NCI-H345 treated with DMSO at 0.1 percent for 48 hours (cell line): ENCODE measurements around the gene CRYBA4.

Experiments used
- DNase-seq: peaks from one replicate; lab custom pipeline; 2025; ENCODE audit not compliant: unreplicated experiment; lab: John Stamatoyannopoulos, UW

Gene CRYBA4

GRCh38 chr22:26620197-26620596 lies 1.6 kb upstream of the CRYBA4 start:
- DNase-seq, result no peak

DNA sequence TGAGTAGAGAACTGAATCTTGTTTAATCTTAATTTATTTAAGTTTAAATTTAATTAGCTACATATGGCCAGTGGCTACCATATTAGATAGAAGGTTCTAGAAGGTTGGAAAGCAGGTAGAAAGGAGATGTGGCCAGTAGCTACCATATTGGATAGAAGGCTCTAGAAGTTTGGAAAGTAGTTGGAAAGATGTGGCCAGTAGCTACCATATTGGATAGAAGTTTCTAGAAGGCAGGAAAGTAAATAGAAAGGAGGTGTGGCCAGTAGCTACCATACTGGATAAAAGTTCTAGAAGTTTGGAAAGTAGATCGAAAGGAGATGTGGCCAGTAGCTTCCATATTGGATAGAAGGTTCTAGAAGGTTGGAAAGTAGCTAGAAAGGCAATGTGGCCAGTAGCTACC lies 2.2 kb downstream of the CRYBA4 start:
- DNase-seq, result no peak

GRCh38 chr22:26624803-26625202 lies 3.0 kb downstream of the CRYBA4 start:
- no peak for DNase-seq

DNA sequence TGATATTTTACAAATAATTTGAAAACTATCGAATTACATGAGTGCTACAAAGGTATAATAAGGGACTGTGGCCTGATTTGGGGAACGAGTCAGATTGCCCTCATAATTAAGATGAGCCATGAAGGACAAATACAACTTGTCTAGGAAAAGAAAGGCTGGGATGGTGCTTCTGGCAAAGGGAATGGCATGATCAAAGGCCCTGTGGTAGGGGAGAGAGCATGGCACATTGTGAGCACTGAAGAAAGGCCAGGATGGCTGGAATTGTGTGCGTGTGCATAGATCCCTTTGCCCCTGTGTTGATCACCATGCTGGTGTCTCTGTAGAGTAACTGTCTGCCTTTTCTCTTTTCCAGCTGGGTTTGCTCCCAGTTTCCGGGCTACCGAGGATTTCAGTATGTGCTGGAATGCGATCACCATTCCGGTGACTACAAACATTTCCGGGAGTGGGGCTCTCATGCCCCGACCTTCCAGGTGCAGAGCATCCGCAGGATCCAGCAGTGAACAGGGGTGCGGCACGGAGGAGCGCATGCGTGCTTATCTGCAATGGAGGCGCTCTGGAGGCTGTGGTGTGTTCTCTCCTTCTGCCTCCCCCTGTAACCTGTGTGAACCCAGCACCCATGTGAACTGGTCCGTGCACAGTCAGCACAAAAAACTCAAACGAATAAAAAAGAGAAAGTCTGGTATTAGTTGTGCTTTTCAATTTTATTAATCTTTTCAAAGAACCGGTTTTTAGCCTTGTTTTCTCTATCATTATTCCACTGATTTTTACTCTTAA lies 8.4 kb downstream of the CRYBA4 start:
- no peak for DNase-seq

DNA sequence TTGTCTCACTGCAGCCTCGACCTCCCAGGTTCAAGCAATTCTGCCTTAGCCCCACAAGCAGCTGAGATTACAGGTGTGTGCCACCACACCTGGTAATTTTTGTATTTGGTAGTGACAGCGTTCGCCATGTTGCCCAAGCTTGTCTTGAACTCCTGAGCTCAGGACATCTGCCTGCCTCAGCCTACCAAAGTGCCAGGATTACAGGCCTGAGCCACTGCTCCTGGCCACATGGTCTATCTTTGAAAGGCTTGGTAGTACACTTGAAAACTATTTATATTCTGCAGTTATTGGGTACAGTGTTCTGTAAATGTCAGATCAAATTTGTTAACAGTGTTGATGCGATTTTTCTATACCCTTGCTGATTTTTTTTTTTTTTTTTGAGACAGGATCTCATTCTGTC lies 9.5 kb downstream of the CRYBA4 start:
- no peak for DNase-seq

- DNase-seq, result no peak
Measured at GRCh38 chr22:26632422-26633155, 10.8 kb downstream of the CRYBA4 start.

- DNase-seq, result no peak
Measured at GRCh38 chr22:26634189-26634588, 12.4 kb downstream of the CRYBA4 start.

GRCh38 chr22:26635117-26635516 lies 13.4 kb downstream of the CRYBA4 start:
- DNase-seq, result no peak

- no peak for DNase-seq
Measured at GRCh38 chr22:26636296-26636695, 14.5 kb downstream of the CRYBA4 start.

- DNase-seq, result no peak
Measured at GRCh38 chr22:26642465-26643417, 21.0 kb downstream of the CRYBA4 start.

- DNase-seq, result no peak
Measured at GRCh38 chr22:26643418-26644100, 21.8 kb downstream of the CRYBA4 start.

- no peak for DNase-seq
Measured at GRCh38 chr22:26646158-26646557, 24.4 kb downstream of the CRYBA4 start.

- peak; percentile 88 for DNase-seq
Measured at GRCh38 chr22:26648011-26648497, 26.3 kb downstream of the CRYBA4 start.

GRCh38 chr22:26648528-26649388 lies 27.0 kb downstream of the CRYBA4 start:
- no peak for DNase-seq

DNA sequence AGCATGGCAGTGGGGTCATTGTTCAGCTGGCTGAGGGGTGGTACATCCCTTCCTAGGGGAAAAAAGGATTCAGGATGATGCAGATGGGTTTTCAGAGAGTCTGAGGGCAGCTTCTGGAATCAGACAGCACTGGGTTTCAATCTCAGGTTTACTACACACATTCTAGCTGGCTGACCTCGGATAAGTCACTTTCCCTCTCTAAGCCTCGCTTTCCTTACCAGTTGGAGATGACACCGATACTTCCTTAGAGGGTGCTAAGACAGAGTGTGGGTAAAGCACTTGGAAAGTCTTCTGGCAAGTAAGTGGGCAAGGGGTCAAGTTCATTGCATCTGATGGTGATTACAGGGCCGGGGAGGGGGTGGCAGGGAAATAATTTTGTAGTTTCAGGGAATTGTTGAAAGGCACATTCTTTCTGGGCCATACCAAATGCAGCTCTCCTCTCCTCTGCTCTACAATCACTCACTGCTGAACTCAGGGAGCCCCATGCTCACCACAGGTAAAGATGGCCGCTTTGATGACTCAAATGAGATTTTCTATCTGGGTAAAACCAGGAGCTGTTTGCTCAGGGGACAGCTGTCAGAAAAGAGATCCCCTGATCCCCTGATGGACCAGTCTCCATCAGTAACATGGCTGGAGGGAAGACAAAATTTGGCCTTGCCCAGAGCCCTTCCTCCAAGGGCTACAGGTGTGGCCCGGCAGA lies 29.1 kb downstream of the CRYBA4 start:
- no peak for DNase-seq

- no peak for DNase-seq
Measured at GRCh38 chr22:26651815-26652214, 30.1 kb downstream of the CRYBA4 start.

- DNase-seq, result peak; percentile 37
Measured at GRCh38 chr22:26656891-26657851, 35.4 kb downstream of the CRYBA4 start, which contains the start of gene MIAT. TSS of gene MIAT (plus strand) at chr22:26657588.

DNA sequence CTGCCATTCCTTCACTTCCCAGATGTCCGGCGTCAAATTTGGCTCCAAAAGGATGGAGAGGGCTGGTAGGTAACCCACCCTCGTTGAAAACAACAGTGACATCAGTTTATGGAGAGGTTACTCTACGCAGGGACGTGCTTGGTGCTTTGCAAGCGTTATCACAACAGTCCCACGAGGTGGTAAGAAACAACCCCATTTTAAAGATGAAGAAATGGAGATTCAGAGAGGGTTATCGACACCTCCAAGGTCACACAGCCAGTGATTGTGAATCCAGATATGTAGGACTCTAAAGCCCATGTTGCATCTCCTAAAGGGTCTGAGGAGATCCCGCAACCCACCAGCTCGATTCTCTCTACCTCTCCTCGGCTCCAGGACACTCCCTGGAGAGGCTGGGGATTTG lies 36.4 kb downstream of the CRYBA4 start:
- DNase-seq, result no peak
